NB4 (cell line): ENCODE data around the gene EDDM13.
"Not testable (repeated sequence)": the region's sequence is repeated elsewhere in the genome, so short reads cannot be mapped to it uniquely, and the experiment has no call there.

ENCODE experiments used
- DNase-seq: peaks from one replicate; pipeline ENCODE4 v3.0.0; 2010; ENCODE audit warnings: low read depth
- H3K4me3 ChIP-seq: one replicate; pipeline ENCODE4 v1.5.1; 2011; ENCODE audit warnings: mild to moderate bottlenecking, low read depth, low read length, moderate library complexity
- MAX ChIP-seq: IDR thresholded peaks from 2 replicates; pipeline ENCODE4 v1.6.1; 2011; ENCODE audit warnings: low read depth, low read length
- MYC ChIP-seq: IDR thresholded peaks from 2 replicates; pipeline ENCODE4 v1.6.1; 2011; ENCODE audit warnings: low read depth, low read length
- POLR2A ChIP-seq: IDR thresholded peaks from 2 replicates; pipeline ENCODE4 v1.6.1; 2011; ENCODE audit warnings: mild to moderate bottlenecking; ENCODE audit not compliant: insufficient read length; ENCODE audit errors: extremely low read depth
- TF ChIP-seq, protein P1 (sequence below): IDR thresholded peaks from one replicate; pipeline ENCODE4 v1.5.1; 2012; ENCODE audit warnings: low read depth, low read length

EDDM13 gene, protein sequence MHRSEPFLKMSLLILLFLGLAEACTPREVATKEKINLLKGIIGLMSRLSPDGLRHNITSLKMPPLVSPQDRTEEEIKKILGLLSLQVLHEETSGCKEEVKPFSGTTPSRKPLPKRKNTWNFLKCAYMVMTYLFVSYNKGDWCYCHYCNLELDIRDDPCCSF

DNA sequence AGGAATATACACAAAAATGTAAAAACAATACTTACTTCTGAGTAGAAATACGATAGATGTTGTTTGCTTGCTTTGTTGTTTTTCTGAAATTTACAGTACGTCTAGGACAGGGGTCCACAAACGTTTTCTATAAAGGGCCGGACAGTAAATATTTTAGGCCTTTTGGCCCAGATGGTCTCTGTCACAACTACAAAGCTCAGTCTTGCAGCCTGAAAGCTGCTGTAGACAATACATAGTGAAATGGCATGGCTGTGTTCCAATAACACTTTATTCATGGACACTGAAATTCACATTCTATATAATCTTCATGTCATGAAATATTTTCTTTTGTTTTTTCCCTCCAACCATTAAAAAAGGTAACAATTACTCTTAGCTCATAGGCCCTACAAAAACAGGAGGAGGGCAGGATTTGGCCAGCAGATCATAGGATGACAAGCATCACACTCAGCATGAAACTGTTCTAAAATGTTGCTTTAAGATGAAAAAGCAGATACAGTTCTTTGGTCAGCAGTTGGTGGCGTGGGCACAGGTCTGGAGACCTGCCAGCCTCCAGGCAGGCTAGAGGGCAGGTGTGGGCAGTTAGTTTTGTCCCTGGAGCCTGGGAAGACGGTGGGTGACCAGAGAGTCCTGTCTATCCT lies at the start of gene EDDM13:
Gene EDDM13, plus strand, starts transcription at position 588 of the 638 bp plus-strand sequence. CDS start 87 bp downstream, outside the sequence.
- no peak for DNase-seq
- H3K4me3 ChIP-seq, result no peak within 1 kb of the TSS
- TF ChIP-seq MAX, result no peak
- TF ChIP-seq, protein P1, sequence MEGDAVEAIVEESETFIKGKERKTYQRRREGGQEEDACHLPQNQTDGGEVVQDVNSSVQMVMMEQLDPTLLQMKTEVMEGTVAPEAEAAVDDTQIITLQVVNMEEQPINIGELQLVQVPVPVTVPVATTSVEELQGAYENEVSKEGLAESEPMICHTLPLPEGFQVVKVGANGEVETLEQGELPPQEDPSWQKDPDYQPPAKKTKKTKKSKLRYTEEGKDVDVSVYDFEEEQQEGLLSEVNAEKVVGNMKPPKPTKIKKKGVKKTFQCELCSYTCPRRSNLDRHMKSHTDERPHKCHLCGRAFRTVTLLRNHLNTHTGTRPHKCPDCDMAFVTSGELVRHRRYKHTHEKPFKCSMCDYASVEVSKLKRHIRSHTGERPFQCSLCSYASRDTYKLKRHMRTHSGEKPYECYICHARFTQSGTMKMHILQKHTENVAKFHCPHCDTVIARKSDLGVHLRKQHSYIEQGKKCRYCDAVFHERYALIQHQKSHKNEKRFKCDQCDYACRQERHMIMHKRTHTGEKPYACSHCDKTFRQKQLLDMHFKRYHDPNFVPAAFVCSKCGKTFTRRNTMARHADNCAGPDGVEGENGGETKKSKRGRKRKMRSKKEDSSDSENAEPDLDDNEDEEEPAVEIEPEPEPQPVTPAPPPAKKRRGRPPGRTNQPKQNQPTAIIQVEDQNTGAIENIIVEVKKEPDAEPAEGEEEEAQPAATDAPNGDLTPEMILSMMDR, result no peak

GRCh38 chr19:56222901-56223300 lies 49.6 kb upstream of the EDDM13 start:
- no peak overlapping the region for H3K4me3 ChIP-seq
- no peak for DNase-seq
- no peak for TF ChIP-seq MYC
- TF ChIP-seq, protein P1, result peak; percentile 6
- TF ChIP-seq MAX, result no peak
- no peak for TF ChIP-seq POLR2A

DNA sequence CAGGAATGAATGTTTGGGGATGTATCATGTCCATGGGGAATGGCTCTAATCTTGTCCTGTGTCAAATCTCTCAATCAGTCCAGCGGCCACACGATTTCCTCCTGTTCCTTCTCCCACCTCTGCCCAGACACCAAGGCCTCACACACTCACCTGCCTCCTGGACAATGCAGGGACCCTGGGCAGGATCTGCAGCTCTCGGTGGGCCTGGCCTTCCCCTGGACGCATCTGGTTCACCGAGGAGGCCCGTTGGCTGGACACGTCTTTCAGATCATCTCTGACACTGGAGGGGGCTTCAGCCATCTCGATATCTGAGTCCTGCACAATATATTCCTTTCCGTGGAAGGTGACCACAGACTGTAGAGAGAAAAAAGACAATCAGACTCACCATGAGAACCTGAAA lies 49.1 kb upstream of the EDDM13 start:
- H3K4me3 ChIP-seq, result no peak overlapping the region
- no peak for DNase-seq
- TF ChIP-seq MAX (no peak), POLR2A (no peak), MYC (no peak)
- TF ChIP-seq, protein P1, result no peak

GRCh38 chr19:56245121-56245740 lies 27.3 kb upstream of the EDDM13 start:
- TF ChIP-seq POLR2A (no peak), MAX (no peak), MYC (no peak)
- TF ChIP-seq, protein P1, result no peak
- no peak overlapping the region for H3K4me3 ChIP-seq
- DNase-seq, result no peak

DNA sequence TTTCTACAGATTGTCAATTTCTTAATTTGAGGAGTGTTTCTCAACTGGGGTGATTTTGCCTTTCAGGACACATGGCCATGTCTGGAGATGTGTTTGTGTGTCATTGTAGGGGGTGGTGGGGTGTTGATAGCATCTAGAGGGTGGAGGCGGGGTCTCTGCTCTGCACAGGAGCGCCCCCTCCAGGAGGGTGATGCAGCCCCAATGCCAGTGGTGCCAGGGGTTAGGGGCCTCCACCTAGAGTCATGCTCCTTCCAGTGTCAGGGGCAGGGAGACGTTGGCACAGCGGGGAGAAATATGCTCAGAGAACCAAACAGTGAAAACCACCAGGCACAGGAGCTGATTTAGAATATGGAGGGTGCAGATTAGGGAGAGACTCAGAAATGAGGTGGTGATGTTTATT lies 26.8 kb upstream of the EDDM13 start:
- not testable (repeated sequence) for H3K4me3 ChIP-seq, DNase-seq

- not testable (repeated sequence) for H3K4me3 ChIP-seq, DNase-seq
Observed at GRCh38 chr19:56248736-56249338, 23.7 kb upstream of the EDDM13 start.
